HUES6 (cell line): ENCODE measurements around the gene MSRB2.
A peak's percentile ranks its signal among the peaks of the same experiment; 100 is the strongest.

Experiments used
- H3K27ac ChIP-seq: 2 replicates; pipeline ENCODE4 v1.7.0; 2013; ENCODE audit warnings: low read depth, mild to moderate bottlenecking, low read length, inconsistent platforms
- H3K27me3 ChIP-seq: 2 replicates; pipeline ENCODE4 v1.6.1; 2013; ENCODE audit warnings: low read length; ENCODE audit not compliant: control insufficient read depth, insufficient read depth
- H3K36me3 ChIP-seq: 2 replicates; pipeline ENCODE4 v1.6.1; 2013; ENCODE audit warnings: low read length; ENCODE audit not compliant: control insufficient read depth, insufficient read depth
- H3K4me1 ChIP-seq: 2 replicates; pipeline ENCODE4 v1.6.1; 2013; ENCODE audit warnings: low read length; ENCODE audit not compliant: control insufficient read depth, insufficient read depth
- H3K4me3 ChIP-seq: 2 replicates; pipeline ENCODE4 v1.5.1; 2013; ENCODE audit warnings: low read depth, low read length
- H3K9ac ChIP-seq: one replicate; pipeline ENCODE4 v1.6.1; 2013; ENCODE audit warnings: mild to moderate bottlenecking, low read length
- H3K9me3 ChIP-seq: 2 replicates; pipeline ENCODE4 v1.6.1; 2013; ENCODE audit warnings: low read depth, low read length; ENCODE audit not compliant: control insufficient read depth, insufficient read depth

Gene MSRB2

GRCh38 chr10:23096802-23097549, 1.6 kb downstream of the MSRB2 start:
- no peak overlapping the region for H3K9ac ChIP-seq
- H3K4me1 ChIP-seq = peaks cover 14% of the 10 kb centered on the region
- H3K4me3 ChIP-seq = peak overlapping the region; percentile 81
- H3K36me3 ChIP-seq = no peaks in the 10 kb centered on the region
- no peak overlapping the region for H3K27ac ChIP-seq
- H3K27me3 ChIP-seq = no peaks in the 10 kb centered on the region
- H3K9me3 ChIP-seq = peaks cover 5% of the 10 kb centered on the region; the same call in 1 of the 2 replicates

- H3K36me3 ChIP-seq = no peaks in the 10 kb centered on the region
- peaks cover 5% of the 10 kb centered on the region; the same call in 1 of the 2 replicates for H3K9me3 ChIP-seq
- no peak overlapping the region for H3K4me3 ChIP-seq
- no peaks in the 10 kb centered on the region for H3K27me3 ChIP-seq
- peaks cover 14% of the 10 kb centered on the region for H3K4me1 ChIP-seq
- H3K9ac ChIP-seq = no peak overlapping the region
- no peak overlapping the region for H3K27ac ChIP-seq
Observed at GRCh38 chr10:23099079-23099478, 3.7 kb downstream of the MSRB2 start.

- Histone ChIP-seq H3K36me3 (no peaks in the 10 kb centered on the region), H3K9me3 (peaks cover 5% of the 10 kb centered on the region; the same call in 1 of the 2 replicates), H3K27ac (no peak overlapping the region), H3K9ac (no peak overlapping the region), H3K4me3 (no peak overlapping the region), H3K27me3 (no peaks in the 10 kb centered on the region), H3K4me1 (peaks cover 14% of the 10 kb centered on the region)
Observed at GRCh38 chr10:23099816-23100215, 4.4 kb downstream of the MSRB2 start.

GRCh38 chr10:23100331-23101030, 5.1 kb downstream of the MSRB2 start:
- H3K4me1 ChIP-seq = peaks cover 14% of the 10 kb centered on the region
- no peaks in the 10 kb centered on the region for H3K36me3 ChIP-seq
- H3K9ac ChIP-seq = no peak overlapping the region
- H3K27ac ChIP-seq = no peak overlapping the region
- peaks cover 5% of the 10 kb centered on the region; the same call in 1 of the 2 replicates for H3K9me3 ChIP-seq
- no peak overlapping the region for H3K4me3 ChIP-seq
- no peaks in the 10 kb centered on the region for H3K27me3 ChIP-seq

- H3K4me1 ChIP-seq = no peaks in the 10 kb centered on the region
- H3K4me3 ChIP-seq = no peak overlapping the region
- no peaks in the 10 kb centered on the region for H3K27me3 ChIP-seq
- H3K9ac ChIP-seq = no peak overlapping the region
- no peak overlapping the region for H3K27ac ChIP-seq
- H3K9me3 ChIP-seq = no peaks in the 10 kb centered on the region
- H3K36me3 ChIP-seq = no peaks in the 10 kb centered on the region
Observed at GRCh38 chr10:23106331-23107072, 11.1 kb downstream of the MSRB2 start.

- no peak overlapping the region for H3K9ac ChIP-seq
Observed at GRCh38 chr10:23110722-23111516, 15.5 kb downstream of the MSRB2 start.

GRCh38 chr10:23111517-23112286, 16.3 kb downstream of the MSRB2 start:
- Histone ChIP-seq H3K36me3 (no peaks in the 10 kb centered on the region), H3K9me3 (no peaks in the 10 kb centered on the region), H3K4me3 (no peak overlapping the region), H3K9ac (no peak overlapping the region), H3K27me3 (no peaks in the 10 kb centered on the region), H3K4me1 (0 out of 2 replicates have a peak, but pooled peaks cover 4% of the 10 kb centered on the region), H3K27ac (no peak overlapping the region)

More at GRCh38 chr10:23110722-23111516, 15.5 kb downstream of the MSRB2 start:
- H3K4me1 ChIP-seq = 0 out of 2 replicates have a peak, but pooled peaks cover 4% of the 10 kb centered on the region
- H3K9me3 ChIP-seq = no peaks in the 10 kb centered on the region
- no peak overlapping the region for H3K27ac ChIP-seq
- H3K27me3 ChIP-seq = no peaks in the 10 kb centered on the region
- no peak overlapping the region for H3K4me3 ChIP-seq
- no peaks in the 10 kb centered on the region for H3K36me3 ChIP-seq

GRCh38 chr10:23114228-23114850, 19.0 kb downstream of the MSRB2 start:
- H3K4me3 ChIP-seq = no peak overlapping the region
- no peak overlapping the region for H3K9ac ChIP-seq
- H3K27me3 ChIP-seq = no peaks in the 10 kb centered on the region
- H3K9me3 ChIP-seq = no peaks in the 10 kb centered on the region
- no peak overlapping the region for H3K27ac ChIP-seq
- H3K4me1 ChIP-seq = 0 out of 2 replicates have a peak, but pooled peaks cover 4% of the 10 kb centered on the region
- H3K36me3 ChIP-seq = no peaks in the 10 kb centered on the region

- Histone ChIP-seq H3K27me3 (no peaks in the 10 kb centered on the region), H3K27ac (no peak overlapping the region), H3K36me3 (no peaks in the 10 kb centered on the region), H3K9ac (no peak overlapping the region), H3K4me1 (0 out of 2 replicates have a peak, but pooled peaks cover 4% of the 10 kb centered on the region), H3K4me3 (no peak overlapping the region), H3K9me3 (no peaks in the 10 kb centered on the region)
Observed at GRCh38 chr10:23116486-23117205, 21.3 kb downstream of the MSRB2 start.
